Mesenchymal stem cell (in vitro differentiated cells and primary cell): ENCODE results near the gene STK11.

ENCODE experiments used
- DNase-seq: peaks from one replicate; pipeline ENCODE4 v3.0.0-alpha.2; 2013
- H2AFZ ChIP-seq: one replicate; pipeline ENCODE4 v1.6.1; 2013; ENCODE audit warnings: low read depth, mild to moderate bottlenecking, control low read depth, inconsistent platforms, low read length, moderate library complexity
- H2AK5ac ChIP-seq: 2 replicates; pipeline ENCODE4 v1.6.1; 2013; ENCODE audit warnings: low read length, moderate library complexity, mild to moderate bottlenecking, inconsistent platforms; ENCODE audit not compliant: severe bottlenecking
- H2BK120ac ChIP-seq: one replicate; pipeline ENCODE4 v1.6.1; 2013; ENCODE audit warnings: low read depth, mild to moderate bottlenecking, inconsistent platforms, low read length, moderate library complexity
- H2BK12ac ChIP-seq, 2 experiments: one replicate each; pipeline ENCODE4 v1.6.1; 2013; ENCODE audit warnings: inconsistent platforms in 2 of 2, low read length in 2 of 2, mild to moderate bottlenecking in 2 of 2, moderate library complexity in 2 of 2, control low read depth in 1 of 2
- H2BK15ac ChIP-seq: one replicate; pipeline ENCODE4 v1.6.1; 2013; ENCODE audit warnings: mild to moderate bottlenecking, low read depth, inconsistent platforms; ENCODE audit not compliant: poor library complexity, severe bottlenecking
- H2BK5ac ChIP-seq: 2 replicates; pipeline ENCODE4 v1.6.1; 2013; ENCODE audit warnings: low read depth, mild to moderate bottlenecking, low read length, control low read depth, inconsistent platforms; ENCODE audit not compliant: poor library complexity, severe bottlenecking
- H3K14ac ChIP-seq, 2 experiments: one replicate each; pipeline ENCODE4 v1.6.1; 2013; ENCODE audit warnings: inconsistent platforms in 2 of 2, low read length in 2 of 2, control low read depth in 1 of 2, mild to moderate bottlenecking in 1 of 2, moderate library complexity in 1 of 2
- H3K18ac ChIP-seq, 2 experiments: one replicate each; pipeline ENCODE4 v1.6.1; 2013; ENCODE audit warnings: inconsistent platforms in 2 of 2, low read length in 2 of 2, control low read depth in 1 of 2, low read depth in 1 of 2, mild to moderate bottlenecking in 1 of 2
- H3K23ac ChIP-seq, 2 experiments: one replicate each; pipeline ENCODE4 v1.6.1; 2013; ENCODE audit warnings: inconsistent platforms in 2 of 2, low read length in 2 of 2, mild to moderate bottlenecking in 2 of 2, moderate library complexity in 2 of 2, control low read depth in 1 of 2
- H3K27ac ChIP-seq: 2 replicates; pipeline ENCODE4 v1.5.1; 2013; ENCODE audit warnings: mild to moderate bottlenecking, moderate library complexity, low read length, control low read depth, inconsistent platforms; ENCODE audit not compliant: poor library complexity, severe bottlenecking
- H3K27me3 ChIP-seq, 2 experiments: 2 replicates each; pipeline versions ENCODE4 v1.6.1 to v1.7.0; 2013; ENCODE audit warnings: low read length in 2 of 2, mild to moderate bottlenecking in 2 of 2, moderate library complexity in 2 of 2, control low read depth in 1 of 2, inconsistent platforms in 1 of 2; ENCODE audit not compliant: control insufficient read depth in 1 of 2, insufficient read depth in 1 of 2
- H3K36me3 ChIP-seq, 2 experiments: 2 replicates each; pipeline versions ENCODE4 v1.6.1 to v1.7.0; 2013; ENCODE audit warnings: low read length in 2 of 2, control low read depth in 1 of 2, inconsistent platforms in 1 of 2, low read depth in 1 of 2, mild to moderate bottlenecking in 1 of 2; ENCODE audit not compliant: insufficient read depth in 2 of 2, control insufficient read depth in 1 of 2
- H3K4ac ChIP-seq, 2 experiments: one replicate each; pipeline ENCODE4 v1.6.1; 2013; ENCODE audit warnings: inconsistent platforms in 2 of 2, low read length in 2 of 2, mild to moderate bottlenecking in 2 of 2, moderate library complexity in 2 of 2, control low read depth in 1 of 2, low read depth in 1 of 2
- H3K4me1 ChIP-seq: 2 replicates; pipeline ENCODE4 v1.6.1; 2013; ENCODE audit warnings: low read depth, low read length, control low read depth; ENCODE audit not compliant: control insufficient read depth, insufficient read depth
- H3K4me2 ChIP-seq: 2 replicates; pipeline ENCODE4 v1.6.1; 2013; ENCODE audit warnings: low read length, mild to moderate bottlenecking, inconsistent platforms; ENCODE audit not compliant: poor library complexity, severe bottlenecking
- H3K4me3 ChIP-seq, 2 experiments: 2 replicates each; pipeline versions ENCODE4 v1.5.1 to v1.7.0; 2013; ENCODE audit warnings: low read length in 2 of 2, mild to moderate bottlenecking in 2 of 2, control low read depth in 1 of 2, low read depth in 1 of 2; ENCODE audit not compliant: insufficient read depth in 1 of 2
- H3K79me1 ChIP-seq: replicated peaks from 2 replicates; pipeline ENCODE4 v1.6.1; 2013; ENCODE audit warnings: mild to moderate bottlenecking, control low read depth, low read length, inconsistent platforms; ENCODE audit not compliant: poor library complexity, severe bottlenecking
- H3K9ac ChIP-seq: 2 replicates; pipeline ENCODE4 v1.7.0; 2013; ENCODE audit warnings: mild to moderate bottlenecking, low read length, moderate library complexity
- H3K9me3 ChIP-seq: 2 replicates; pipeline ENCODE4 v1.7.0; 2013; ENCODE audit warnings: mild to moderate bottlenecking, low read length; ENCODE audit not compliant: control insufficient read depth
- H4K8ac ChIP-seq: one replicate; pipeline ENCODE4 v1.6.1; 2013; ENCODE audit warnings: inconsistent platforms, mild to moderate bottlenecking, low read length, moderate library complexity
- H4K91ac ChIP-seq: one replicate; pipeline ENCODE4 v1.6.1; 2013; ENCODE audit warnings: mild to moderate bottlenecking, low read length, inconsistent platforms
- WGBS: methylation state at CpG from one replicate; pipeline ENCODE4 v1.1.7; 2013; ENCODE audit warnings: mixed read lengths; 5-methylcytosine and 5-hydroxymethylcytosine counted together

STK11 gene

GRCh38 chr19:1248786-1249297 is 43.3 kb downstream of the STK11 start:
- Histone ChIP-seq H3K4me3 (peak overlapping the region; percentile 74 to 75), H2AFZ (no peak overlapping the region), H2BK12ac (peak overlapping the region in 1 of 2 experiments; percentile 57), H2BK5ac (peak overlapping the region; percentile 95), H2BK120ac (peak overlapping the region; percentile 77), H3K9me3 (no peaks in the 10 kb centered on the region), H3K79me1 (peaks cover 18% of the 10 kb centered on the region), H3K18ac (peak overlapping the region; percentile 90 to 99), H3K36me3 (peaks cover 8 to 57% of the 10 kb centered on the region in 2 experiments), H3K9ac (peak overlapping the region; percentile 89), H2AK5ac (no peak overlapping the region), H3K14ac (peak overlapping the region in 1 of 2 experiments; percentile 97), H3K27me3 (no peaks in the 10 kb centered on the region), H3K23ac (no peak overlapping the region), H3K27ac (peak overlapping the region; percentile 97), H2BK15ac (peak overlapping the region; percentile 95), H3K4ac (peak overlapping the region; percentile 95 to 96), H4K8ac (peak overlapping the region; percentile 95), H3K4me1 (peaks cover 41% of the 10 kb centered on the region), H4K91ac (peak overlapping the region; percentile 77), H3K4me2 (peak overlapping the region; percentile 59)
- no peak for DNase-seq
- under 1% methylated on average over 26 of the region's 74 CpGs for WGBS

GRCh38 chr19:1249298-1249989 is 43.9 kb downstream of the STK11 start:
- H3K4me1 ChIP-seq: peaks cover 42% of the 10 kb centered on the region
- H3K79me1 ChIP-seq: peaks cover 14% of the 10 kb centered on the region
- WGBS: under 1% methylated on average over 43 of the region's 102 CpGs

GRCh38 chr19:1249990-1250436 is 44.4 kb downstream of the STK11 start:
- no peak overlapping the region for H3K23ac ChIP-seq
- peak overlapping the region; percentile 99 for H2BK120ac ChIP-seq
- peak overlapping the region; percentile 84 to 92 for H3K4me3 ChIP-seq
- no peak overlapping the region for H2AK5ac ChIP-seq
- DNase-seq: no peak
- peak overlapping the region; percentile 69 to 93 for H3K18ac ChIP-seq
- peak overlapping the region; percentile 95 for H4K91ac ChIP-seq
- peak overlapping the region; percentile 78 for H2BK15ac ChIP-seq
- peak overlapping the region; percentile 96 for H3K9ac ChIP-seq
- H3K9me3 ChIP-seq: no peaks in the 10 kb centered on the region
- H2AFZ ChIP-seq: no peak overlapping the region
- WGBS: 2% methylated on average over 49 of the region's 67 CpGs
- peak overlapping the region in 1 of 2 experiments; percentile 95 for H3K14ac ChIP-seq
- H3K27ac ChIP-seq: peak overlapping the region; percentile 59
- H3K4me2 ChIP-seq: peak overlapping the region; percentile 60
- peak overlapping the region in 1 of 2 experiments; percentile 79 for H3K4ac ChIP-seq
- H3K4me1 ChIP-seq: peaks cover 42% of the 10 kb centered on the region
- H2BK5ac ChIP-seq: peak overlapping the region; percentile 85
- H3K79me1 ChIP-seq: peaks cover 14% of the 10 kb centered on the region
- H4K8ac ChIP-seq: no peak overlapping the region
- peak overlapping the region in 1 of 2 experiments; percentile 88 for H2BK12ac ChIP-seq
- H3K36me3 ChIP-seq: peaks cover 18 to 58% of the 10 kb centered on the region in 2 experiments
- H3K27me3 ChIP-seq: no peaks in the 10 kb centered on the region

More at GRCh38 chr19:1249298-1249989, 43.9 kb downstream of the STK11 start:
- H2BK120ac ChIP-seq: peak overlapping the region; percentile 99
- H2BK12ac ChIP-seq: peak overlapping the region in 1 of 2 experiments; percentile 43
- H3K4me3 ChIP-seq: peak overlapping the region; percentile 84 to 92
- H3K18ac ChIP-seq: peak overlapping the region; percentile 86 to 99
- H2AK5ac ChIP-seq: no peak overlapping the region
- peak overlapping the region; percentile 82 for H4K8ac ChIP-seq
- peak overlapping the region; percentile 96 for H3K9ac ChIP-seq
- H3K4me2 ChIP-seq: peak overlapping the region; percentile 69
- H2BK5ac ChIP-seq: peak overlapping the region; percentile 94
- no peak overlapping the region for H2AFZ ChIP-seq
- no peak overlapping the region for H3K23ac ChIP-seq
- H3K36me3 ChIP-seq: peaks cover 12 to 58% of the 10 kb centered on the region in 2 experiments
- peak overlapping the region; percentile 77 for H4K91ac ChIP-seq
- peak overlapping the region; percentile 86 to 95 for H3K4ac ChIP-seq
- H3K27me3 ChIP-seq: no peaks in the 10 kb centered on the region
- peak; percentile 93 for DNase-seq
- peak overlapping the region; percentile 56 for H3K27ac ChIP-seq
- H3K9me3 ChIP-seq: no peaks in the 10 kb centered on the region
- H2BK15ac ChIP-seq: peak overlapping the region; percentile 93
- H3K14ac ChIP-seq: peak overlapping the region in 1 of 2 experiments; percentile 57
